WTC11 (cell line): ENCODE results near the gene IQCE. TPM values are rescaled to one million over a fixed set of nuclear protein-coding genes. Genes with fewer than 3 reads are reported as not detected.

ENCODE experiments used
- ATAC-seq: fragments of 200-7000 bp; cut with Tn5 transposase; 2 replicates; pipeline ENCODE4 v1.10.0; 2021; ENCODE audit warnings: mild to moderate bottlenecking, moderate library complexity
- CTCF ChIA-PET: fragments of 300-600 bp; sonication (Branson Sonifier 250); formaldehyde crosslinking; loops from one replicate; lab custom pipeline; 2021; ENCODE audit warnings: antibody characterized with exemption; lab: Charles Lee
- POLR2A ChIA-PET: fragments of 350-600 bp; sonication (Branson Sonifier 250); formaldehyde crosslinking; loops from one replicate; lab custom pipeline; 2021; ENCODE audit warnings: antibody characterized with exemption; lab: Charles Lee
- DNase-seq: peaks from one replicate; pipeline ENCODE4 v3.0.0; 2021; ENCODE audit warnings: low spot score
- H3K27ac Mint-ChIP-seq: 2 replicates; pipeline ENCODE4 v1.8.0; 2021; ENCODE audit warnings: mixed read lengths
- H3K27me3 Mint-ChIP-seq: 2 replicates; pipeline ENCODE4 v1.8.0; 2021; ENCODE audit warnings: low read depth, mild to moderate bottlenecking, moderate library complexity, mixed read lengths
- H3K36me3 Mint-ChIP-seq: 2 replicates; pipeline ENCODE4 v1.8.0; 2021; ENCODE audit warnings: mixed read lengths
- H3K4me1 Mint-ChIP-seq: 2 replicates; pipeline ENCODE4 v1.8.0; 2022; ENCODE audit warnings: mixed read lengths
- H3K4me3 Mint-ChIP-seq: 2 replicates; pipeline ENCODE4 v1.8.0; 2021; ENCODE audit warnings: mild to moderate bottlenecking, moderate library complexity, mixed read lengths
- H3K9me3 Mint-ChIP-seq: 2 replicates; pipeline ENCODE4 v1.8.0; 2021; ENCODE audit warnings: mixed read lengths
- AR ChIP-seq: fragments of 250-450 bp; sonication (Bioruptor Pico); IDR thresholded peaks from 2 replicates; pipeline ENCODE4 v1.9.0; 2021; ENCODE audit warnings: mild to moderate bottlenecking
- ATF6 ChIP-seq: sonication (generic); formaldehyde crosslinking; IDR thresholded peaks from 2 replicates; pipeline ENCODE4 v1.8.1; 2023; ENCODE audit warnings: mild to moderate bottlenecking, missing genetic modification reagents
- CBFB ChIP-seq: sonication (generic); formaldehyde crosslinking; IDR thresholded peaks from 2 replicates; pipeline ENCODE4 v1.8.1; 2022; ENCODE audit warnings: mild to moderate bottlenecking, low read depth, missing genetic modification reagents
- CDX4 ChIP-seq: fragments of 250-450 bp; sonication (Bioruptor Pico); IDR thresholded peaks from 2 replicates; pipeline ENCODE4 v1.9.0; 2021; ENCODE audit warnings: moderate library complexity, mild to moderate bottlenecking, inconsistent platforms, borderline replicate concordance
- CREB1 ChIP-seq: sonication (generic); formaldehyde crosslinking; IDR thresholded peaks from 2 replicates; pipeline ENCODE4 v1.8.0; 2023; ENCODE audit warnings: mild to moderate bottlenecking, missing genetic modification reagents
- E2F4 ChIP-seq: sonication (generic); formaldehyde crosslinking; IDR thresholded peaks from 2 replicates; pipeline ENCODE4 v1.8.1; 2022; ENCODE audit warnings: low read depth, mild to moderate bottlenecking, moderate library complexity, missing genetic modification reagents, borderline replicate concordance
- GRHL2 ChIP-seq: fragments of 250-450 bp; sonication (Bioruptor Pico); IDR thresholded peaks from 2 replicates; pipeline ENCODE4 v1.8.0; 2022; ENCODE audit warnings: mild to moderate bottlenecking, moderate library complexity; ENCODE audit not compliant: insufficient replicate concordance, severe bottlenecking
- HMGA2 ChIP-seq: fragments of 250-450 bp; sonication (Bioruptor Pico); IDR thresholded peaks from 2 replicates; pipeline ENCODE4 v1.4.0; 2021; ENCODE audit warnings: mild to moderate bottlenecking, moderate library complexity
- JAZF1 ChIP-seq: fragments of 250-450 bp; sonication (Bioruptor Pico); IDR thresholded peaks from 2 replicates; pipeline ENCODE4 v1.9.0; 2021; ENCODE audit warnings: moderate library complexity, mild to moderate bottlenecking, inconsistent platforms
- MYBL2 ChIP-seq: sonication (generic); formaldehyde crosslinking; IDR thresholded peaks from 2 replicates; pipeline ENCODE4 v1.8.1; 2023; ENCODE audit warnings: mild to moderate bottlenecking, moderate library complexity, missing genetic modification reagents
- NFATC4 ChIP-seq: fragments of 250-450 bp; sonication (Bioruptor Pico); IDR thresholded peaks from 2 replicates; pipeline ENCODE4 v1.9.0; 2021; ENCODE audit warnings: mild to moderate bottlenecking
- NR2C2 ChIP-seq: sonication (generic); formaldehyde crosslinking; IDR thresholded peaks from 2 replicates; pipeline ENCODE4 v1.8.0; 2022; ENCODE audit warnings: mild to moderate bottlenecking, missing genetic modification reagents
- SP1 ChIP-seq: sonication (generic); formaldehyde crosslinking; conservative IDR thresholded peaks from 2 replicates; pipeline ENCODE4 v1.8.1; 2022; ENCODE audit warnings: missing genetic modification reagents
- STAT6 ChIP-seq: sonication (generic); formaldehyde crosslinking; conservative IDR thresholded peaks from 2 replicates; pipeline ENCODE4 v1.8.1; 2023; ENCODE audit warnings: mild to moderate bottlenecking, low read depth, missing genetic modification reagents, moderate library complexity
- TEAD1 ChIP-seq: sonication (generic); formaldehyde crosslinking; IDR thresholded peaks from 2 replicates; pipeline ENCODE4 v1.8.0; 2022; ENCODE audit warnings: mild to moderate bottlenecking, missing genetic modification reagents
- TEAD4 ChIP-seq: sonication (generic); formaldehyde crosslinking; IDR thresholded peaks from 2 replicates; pipeline ENCODE4 v1.8.0; 2022; ENCODE audit warnings: mild to moderate bottlenecking, missing genetic modification reagents
- USF1 ChIP-seq: sonication (generic); formaldehyde crosslinking; IDR thresholded peaks from 2 replicates; pipeline ENCODE4 v1.8.0; 2022; ENCODE audit warnings: mild to moderate bottlenecking, missing genetic modification reagents
- ZNF317 ChIP-seq: sonication (generic); formaldehyde crosslinking; IDR thresholded peaks from 2 replicates; pipeline ENCODE4 v1.8.1; 2023; ENCODE audit warnings: low read depth, mild to moderate bottlenecking, moderate library complexity, missing genetic modification reagents, borderline replicate concordance
- total RNA-seq: library from RNA; stranded (reverse); gene quantifications from 3 replicates; pipeline ENCODE4 v1.2.3, GENCODE V29; 2021

The IQCE gene
- total RNA-seq, 1 experiment from 2014 or later, result 4.4 TPM

- peak overlapping the region; percentile 60; the same call in 1 of the 2 replicates for H3K27ac Mint-ChIP-seq
- peaks cover 19% of the 10 kb centered on the region for H3K4me1 Mint-ChIP-seq
- no peak for TF ChIP-seq ATF6 (CRISPR knock-in tag)
- TF ChIP-seq NR2C2, result no peak
- TF ChIP-seq CBFB (CRISPR knock-in tag), result no peak
- no peak for TF ChIP-seq JAZF1 (CRISPR knock-in tag)
- TF ChIP-seq USF1 (CRISPR knock-in tag), result no peak
- no peak for TF ChIP-seq TEAD1 (CRISPR knock-in tag)
- no peak for TF ChIP-seq TEAD4 (CRISPR knock-in tag)
- TF ChIP-seq, all 79 proteins: peak for 0
- ATAC-seq, result no peak
- H3K9me3 Mint-ChIP-seq, result no peaks in the 10 kb centered on the region
- no peak overlapping the region for H3K4me3 Mint-ChIP-seq
- peaks cover 2% of the 10 kb centered on the region; the same call in 1 of the 2 replicates for H3K27me3 Mint-ChIP-seq
- H3K36me3 Mint-ChIP-seq, result no peaks in the 10 kb centered on the region
- POLR2A ChIA-PET, result no interaction called here
- CTCF ChIA-PET, result interaction anchor here (0.8 to 4.6 kb wide), 6 partner anchors 12 to 156 kb away, joined by 3 to 27 read pairs (median 4); no protein-coding TSS in a partner anchor
- no peak for DNase-seq
Observed at GRCh38 chr7:2624293-2624886, 65.6 kb downstream of the IQCE start.

- ATAC-seq, result no peak
- DNase-seq, result no peak
- ChIA-PET CTCF (interaction anchor here (0.8 to 1.8 kb wide), 2 partner anchors 18 to 55 kb away, joined by 3 to 5 read pairs; no protein-coding TSS in a partner anchor), POLR2A (no interaction called here)
- Mint-ChIP-seq H3K4me3 (no peak overlapping the region), H3K27me3 (peaks cover 2% of the 10 kb centered on the region; the same call in 1 of the 2 replicates), H3K27ac (no peak overlapping the region; the same call in 1 of the 2 replicates), H3K9me3 (no peaks in the 10 kb centered on the region), H3K36me3 (no peaks in the 10 kb centered on the region), H3K4me1 (peaks cover 14% of the 10 kb centered on the region)
- TF ChIP-seq E2F4 (CRISPR knock-in tag), result no peak
- no peak for TF ChIP-seq STAT6 (CRISPR knock-in tag)
- no peak for TF ChIP-seq USF1 (CRISPR knock-in tag)
- no peak for TF ChIP-seq AR (CRISPR knock-in tag)
- no peak for TF ChIP-seq GRHL2 (CRISPR knock-in tag)
- TF ChIP-seq ZNF317 (CRISPR knock-in tag), result no peak
- TF ChIP-seq MYBL2 (CRISPR knock-in tag), result no peak
- no peak for TF ChIP-seq NFATC4 (CRISPR knock-in tag)
- TF ChIP-seq TEAD1 (CRISPR knock-in tag), result no peak
- no peak for TF ChIP-seq CDX4 (CRISPR knock-in tag)
- no peak for TF ChIP-seq SP1 (CRISPR knock-in tag)
- no peak for TF ChIP-seq ATF6 (CRISPR knock-in tag)
- TF ChIP-seq CREB1 (CRISPR knock-in tag), result no peak
- TF ChIP-seq HMGA2 (CRISPR knock-in tag), result no peak
Observed at GRCh38 chr7:2626498-2627117, 67.8 kb downstream of the IQCE start.
